Right lobe of liver (tissue), 4 donors: Measurements from ENCODE around the gene DHH.
A peak's percentile ranks its signal among the peaks of the same experiment; 100 is the strongest.

Experiments
- CTCF ChIP-seq, 4 donors: fragments of 200-600 bp in 3 of 4; fragments of 450-650 bp in 1 of 4; IDR thresholded peaks; one replicate each; pipeline versions ENCODE4 v1.5.1 to v1.8.0; 2016 to 2022; ENCODE audit warnings: antibody characterized with exemption in 4 of 4, mild to moderate bottlenecking in 2 of 4
- POLR2A ChIP-seq: fragments of 450-650 bp; IDR thresholded peaks from one replicate; pipeline ENCODE4 v1.6.1; 2017; ENCODE audit warnings: antibody characterized with exemption, mild to moderate bottlenecking
- donor health status: DM: no; HTN: no; CAD: no.
- donor health status: DM: no; HTN: no; CAD: no.
- donor health status: DM: no; HTN: yes; CAD: no.

- TF ChIP-seq POLR2A (peak; percentile 8), CTCF (IDR thresholded peaks at IDR 0.05) (no peak)
Observed at GRCh38 chr12:49108958-49109404, 14.4 kb upstream of the DHH start.
